GM06990 (cell line): ENCODE results near the gene LTA.

ENCODE experiments used
- DNase-seq: peaks from one replicate; pipeline ENCODE4 v3.0.0-alpha.2; 2011; ENCODE audit not compliant: insufficient read length; ENCODE audit errors: extremely low read depth
- H3K27me3 ChIP-seq: replicated peaks from 2 replicates; pipeline ENCODE4 v1.6.0; 2011; ENCODE audit warnings: low read length; ENCODE audit not compliant: control insufficient read depth, insufficient read depth
- H3K36me3 ChIP-seq: 2 replicates; pipeline ENCODE4 v1.5.1; 2011; ENCODE audit warnings: low read length; ENCODE audit not compliant: control insufficient read depth, insufficient read depth
- H3K4me3 ChIP-seq: replicated peaks from 2 replicates; pipeline ENCODE4 v1.5.1; 2011; ENCODE audit warnings: low read depth, mild to moderate bottlenecking, control low read depth, low read length
- TF ChIP-seq, protein P1 (sequence below): IDR thresholded peaks from 2 replicates; pipeline ENCODE4 v1.5.1; 2011; ENCODE audit warnings: low read length, control low read depth, mild to moderate bottlenecking, inconsistent platforms; ENCODE audit not compliant: insufficient read depth, poor library complexity, severe bottlenecking

Gene LTA

DNA sequence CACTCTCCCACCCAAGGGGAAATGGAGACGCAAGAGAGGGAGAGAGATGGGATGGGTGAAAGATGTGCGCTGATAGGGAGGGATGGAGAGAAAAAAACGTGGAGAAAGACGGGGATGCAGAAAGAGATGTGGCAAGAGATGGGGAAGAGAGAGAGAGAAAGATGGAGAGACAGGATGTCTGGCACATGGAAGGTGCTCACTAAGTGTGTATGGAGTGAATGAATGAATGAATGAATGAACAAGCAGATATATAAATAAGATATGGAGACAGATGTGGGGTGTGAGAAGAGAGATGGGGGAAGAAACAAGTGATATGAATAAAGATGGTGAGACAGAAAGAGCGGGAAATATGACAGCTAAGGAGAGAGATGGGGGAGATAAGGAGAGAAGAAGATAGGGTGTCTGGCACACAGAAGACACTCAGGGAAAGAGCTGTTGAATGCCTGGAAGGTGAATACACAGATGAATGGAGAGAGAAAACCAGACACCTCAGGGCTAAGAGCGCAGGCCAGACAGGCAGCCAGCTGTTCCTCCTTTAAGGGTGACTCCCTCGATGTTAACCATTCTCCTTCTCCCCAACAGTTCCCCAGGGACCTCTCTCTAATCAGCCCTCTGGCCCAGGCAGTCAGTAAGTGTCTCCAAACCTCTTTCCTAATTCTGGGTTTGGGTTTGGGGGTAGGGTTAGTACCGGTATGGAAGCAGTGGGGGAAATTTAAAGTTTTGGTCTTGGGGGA is 4.0 kb downstream of the LTA start:
- TF ChIP-seq, protein P1, sequence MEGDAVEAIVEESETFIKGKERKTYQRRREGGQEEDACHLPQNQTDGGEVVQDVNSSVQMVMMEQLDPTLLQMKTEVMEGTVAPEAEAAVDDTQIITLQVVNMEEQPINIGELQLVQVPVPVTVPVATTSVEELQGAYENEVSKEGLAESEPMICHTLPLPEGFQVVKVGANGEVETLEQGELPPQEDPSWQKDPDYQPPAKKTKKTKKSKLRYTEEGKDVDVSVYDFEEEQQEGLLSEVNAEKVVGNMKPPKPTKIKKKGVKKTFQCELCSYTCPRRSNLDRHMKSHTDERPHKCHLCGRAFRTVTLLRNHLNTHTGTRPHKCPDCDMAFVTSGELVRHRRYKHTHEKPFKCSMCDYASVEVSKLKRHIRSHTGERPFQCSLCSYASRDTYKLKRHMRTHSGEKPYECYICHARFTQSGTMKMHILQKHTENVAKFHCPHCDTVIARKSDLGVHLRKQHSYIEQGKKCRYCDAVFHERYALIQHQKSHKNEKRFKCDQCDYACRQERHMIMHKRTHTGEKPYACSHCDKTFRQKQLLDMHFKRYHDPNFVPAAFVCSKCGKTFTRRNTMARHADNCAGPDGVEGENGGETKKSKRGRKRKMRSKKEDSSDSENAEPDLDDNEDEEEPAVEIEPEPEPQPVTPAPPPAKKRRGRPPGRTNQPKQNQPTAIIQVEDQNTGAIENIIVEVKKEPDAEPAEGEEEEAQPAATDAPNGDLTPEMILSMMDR = no peak
- no peak for DNase-seq
- Histone ChIP-seq H3K36me3 (peaks cover 11% of the 10 kb centered on the region), H3K4me3 (peak overlapping the region; percentile 90), H3K27me3 (no peaks in the 10 kb centered on the region)

DNA sequence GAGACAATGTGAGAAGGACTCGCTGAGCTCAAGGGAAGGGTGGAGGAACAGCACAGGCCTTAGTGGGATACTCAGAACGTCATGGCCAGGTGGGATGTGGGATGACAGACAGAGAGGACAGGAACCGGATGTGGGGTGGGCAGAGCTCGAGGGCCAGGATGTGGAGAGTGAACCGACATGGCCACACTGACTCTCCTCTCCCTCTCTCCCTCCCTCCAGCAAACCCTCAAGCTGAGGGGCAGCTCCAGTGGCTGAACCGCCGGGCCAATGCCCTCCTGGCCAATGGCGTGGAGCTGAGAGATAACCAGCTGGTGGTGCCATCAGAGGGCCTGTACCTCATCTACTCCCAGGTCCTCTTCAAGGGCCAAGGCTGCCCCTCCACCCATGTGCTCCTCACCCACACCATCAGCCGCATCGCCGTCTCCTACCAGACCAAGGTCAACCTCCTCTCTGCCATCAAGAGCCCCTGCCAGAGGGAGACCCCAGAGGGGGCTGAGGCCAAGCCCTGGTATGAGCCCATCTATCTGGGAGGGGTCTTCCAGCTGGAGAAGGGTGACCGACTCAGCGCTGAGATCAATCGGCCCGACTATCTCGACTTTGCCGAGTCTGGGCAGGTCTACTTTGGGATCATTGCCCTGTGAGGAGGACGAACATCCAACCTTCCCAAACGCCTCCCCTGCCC is 4.9 kb downstream of the LTA start:
- TF ChIP-seq, protein P1 = no peak
- DNase-seq = no peak
- H3K36me3 ChIP-seq = peaks cover 11% of the 10 kb centered on the region
- no peaks in the 10 kb centered on the region for H3K27me3 ChIP-seq
- H3K4me3 ChIP-seq = peak overlapping the region; percentile 90

DNA sequence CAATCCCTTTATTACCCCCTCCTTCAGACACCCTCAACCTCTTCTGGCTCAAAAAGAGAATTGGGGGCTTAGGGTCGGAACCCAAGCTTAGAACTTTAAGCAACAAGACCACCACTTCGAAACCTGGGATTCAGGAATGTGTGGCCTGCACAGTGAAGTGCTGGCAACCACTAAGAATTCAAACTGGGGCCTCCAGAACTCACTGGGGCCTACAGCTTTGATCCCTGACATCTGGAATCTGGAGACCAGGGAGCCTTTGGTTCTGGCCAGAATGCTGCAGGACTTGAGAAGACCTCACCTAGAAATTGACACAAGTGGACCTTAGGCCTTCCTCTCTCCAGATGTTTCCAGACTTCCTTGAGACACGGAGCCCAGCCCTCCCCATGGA is 5.5 kb downstream of the LTA start:
- Histone ChIP-seq H3K27me3 (no peaks in the 10 kb centered on the region), H3K4me3 (peak overlapping the region; percentile 90), H3K36me3 (peaks cover 11% of the 10 kb centered on the region)
- TF ChIP-seq, protein P1 = no peak
- DNase-seq = no peak

DNA sequence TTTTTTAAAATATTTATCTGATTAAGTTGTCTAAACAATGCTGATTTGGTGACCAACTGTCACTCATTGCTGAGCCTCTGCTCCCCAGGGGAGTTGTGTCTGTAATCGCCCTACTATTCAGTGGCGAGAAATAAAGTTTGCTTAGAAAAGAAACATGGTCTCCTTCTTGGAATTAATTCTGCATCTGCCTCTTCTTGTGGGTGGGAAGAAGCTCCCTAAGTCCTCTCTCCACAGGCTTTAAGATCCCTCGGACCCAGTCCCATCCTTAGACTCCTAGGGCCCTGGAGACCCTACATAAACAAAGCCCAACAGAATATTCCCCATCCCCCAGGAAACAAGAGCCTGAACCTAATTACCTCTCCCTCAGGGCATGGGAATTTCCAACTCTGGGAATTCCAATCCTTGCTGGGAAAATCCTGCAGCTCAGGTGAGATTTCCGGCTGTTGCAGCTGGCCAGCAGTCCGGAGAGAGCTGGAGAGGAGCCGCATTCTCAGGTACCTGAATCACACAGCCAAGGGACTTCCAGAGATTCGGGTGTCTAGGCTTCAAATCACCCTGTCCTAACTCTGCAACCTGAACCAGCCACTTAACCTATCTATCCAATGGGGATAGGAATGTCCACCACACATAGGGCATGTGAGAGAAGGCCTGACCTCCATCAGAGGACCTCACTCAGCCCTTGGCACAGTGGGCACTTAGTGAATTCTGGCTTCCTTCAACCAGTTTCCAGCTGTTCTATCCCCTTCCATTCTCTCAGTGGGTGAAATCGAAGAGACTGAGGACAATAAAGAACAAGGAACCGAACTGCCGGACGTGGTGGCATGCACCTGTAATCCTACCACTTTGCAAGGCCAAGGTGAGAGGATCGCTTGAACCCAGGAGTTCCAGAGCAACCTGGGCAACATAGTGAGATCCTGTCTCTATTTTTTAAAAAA is 6.4 kb downstream of the LTA start:
- Histone ChIP-seq H3K27me3 (no peaks in the 10 kb centered on the region), H3K4me3 (peak overlapping the region; percentile 90), H3K36me3 (peaks cover 11% of the 10 kb centered on the region)
- TF ChIP-seq, protein P1 = no peak
- no peak for DNase-seq

DNA sequence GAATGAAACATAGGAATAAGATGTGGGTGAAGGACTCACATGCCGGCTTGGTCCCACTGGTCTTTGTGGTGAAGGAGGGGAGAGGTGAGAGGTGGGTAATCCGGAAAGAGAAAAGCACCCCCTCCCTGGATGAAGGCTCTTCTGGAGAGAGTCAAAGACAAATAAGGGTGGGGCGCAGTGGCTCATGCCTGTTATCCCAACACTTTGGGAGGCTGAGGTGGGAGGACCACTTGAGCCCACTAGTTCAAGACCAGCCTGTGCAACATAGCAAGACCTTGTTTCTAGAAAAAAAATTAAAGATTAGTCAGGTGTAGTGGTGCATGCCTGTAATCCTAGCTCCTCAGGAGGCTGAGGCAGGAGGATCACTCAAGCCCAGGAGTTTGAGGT is 7.0 kb downstream of the LTA start:
- Histone ChIP-seq H3K4me3 (peak overlapping the region; percentile 90), H3K27me3 (no peaks in the 10 kb centered on the region), H3K36me3 (peaks cover 11% of the 10 kb centered on the region)
- no peak for DNase-seq
- TF ChIP-seq, protein P1 = no peak
